ENCODE results near the gene EIF2B5. TPM values are rescaled to one million over a fixed set of nuclear protein-coding genes. Genes with fewer than 3 reads are reported as not detected.
A peak's percentile ranks its signal among the peaks of the same experiment; 100 is the strongest.

EIF2B5 gene
- total and polyA plus RNA-seq, 2 donors (not counting 1 experiment from before 2014, with no cell fraction given): 73.2 to 83.8 TPM

- Histone ChIP-seq H3K27me3 (replicated peaks in 1 of 4; ENCODE audit: control extremely low read depth in 1 of 4, control insufficient read depth in 3 of 4, insufficient read depth in 4 of 4, low read length in 3 of 4) (no peaks in the 10 kb centered on the region), H3K4me1 (ENCODE audit: control insufficient read depth in 2 of 2, insufficient read depth in 2 of 2, low read length in 2 of 2) (peaks cover 23 to 34% of the 10 kb centered on the region in 2 donors), H3K4me3 (ENCODE audit: control extremely low read depth in 1 of 5, extremely low read depth in 1 of 5, insufficient read depth in 1 of 5, low read depth in 2 of 5, low read length in 4 of 5) (no peak overlapping the region), H3K79me2 (ENCODE audit: control insufficient read depth, insufficient read depth, low read length) (peaks cover 42% of the 10 kb centered on the region), H3K36me3 (replicated peaks in 1 of 2; ENCODE audit: control extremely low read depth in 1 of 2, control insufficient read depth in 1 of 2, extremely low read depth in 1 of 2, insufficient read depth in 2 of 2, low read length in 1 of 2) (peaks cover 4 to 43% of the 10 kb centered on the region in 2 experiments), H2AFZ (ENCODE audit: insufficient read depth, low read depth, low read length, poor library complexity, severe bottlenecking) (no peak overlapping the region), H3K4me2 (replicated peaks; ENCODE audit: low read depth, low read length, poor library complexity, severe bottlenecking) (peak overlapping the region; percentile 88), H4K20me1 (ENCODE audit: control insufficient read depth, insufficient read depth, low read length, poor library complexity, severe bottlenecking) (peaks cover 15% of the 10 kb centered on the region), H3K9ac (ENCODE audit: low read length) (no peak overlapping the region), H3K9me3 (ENCODE audit: control extremely low read depth in 1 of 3, control insufficient read depth in 2 of 3, insufficient read depth in 1 of 3, low read length in 2 of 3) (no peaks in the 10 kb centered on the region), H3K27ac (ENCODE audit: low read length in 2 of 2) (no peak overlapping the region)
- peaks cover 37% of the 10 kb centered on the region for H3K4me1 Mint-ChIP-seq
- intact Hi-C loops (cut with micrococcal nuclease): no loop called here
- CTCF ChIA-PET: interaction anchor here (0.9 to 1.7 kb wide), 3 partner anchors 26 to 73 kb away, joined by 3 to 4 read pairs (median 3); partner anchors contain the start of gene EEF1AKMT4
- no peak overlapping the region for H3K27ac Mint-ChIP-seq
- POLR2A ChIA-PET: interaction anchor here (1.6 kb wide), 1 partner anchor 9 kb away, joined by 3 read pairs; the partner anchor contains the start of gene ABCF3
- ATAC-seq (ENCODE audit: low read depth) (no peak), DNase-seq (no peak)
- H3K27me3 Mint-ChIP-seq: no peaks in the 10 kb centered on the region
- H3K9me3 Mint-ChIP-seq (ENCODE audit: insufficient read depth): no peaks in the 10 kb centered on the region
- TF ChIP-seq EZH2 (IDR thresholded peaks at IDR 0.05; ENCODE audit: borderline replicate concordance, insufficient read depth, low read depth, low read length, poor library complexity, severe bottlenecking) (no peak), CTCF (IDR thresholded peaks at IDR 0.05) (no peak)
- H3K4me3 Mint-ChIP-seq: peak overlapping the region; percentile 93
- 82% methylated on average over 17 of the region's 19 CpGs for WGBS (ENCODE audit: insufficient coverage)
Measured at GRCh38 chr3:184176377-184177330, 41.5 kb downstream of the EIF2B5 start.

GRCh38 chr3:184177331-184177731 lies 42.2 kb downstream of the EIF2B5 start:
- Mint-ChIP-seq H3K4me3 (peak overlapping the region; percentile 93), H3K27ac (no peak overlapping the region), H3K9me3 (ENCODE audit: insufficient read depth) (no peaks in the 10 kb centered on the region), H3K4me1 (peaks cover 37% of the 10 kb centered on the region), H3K27me3 (no peaks in the 10 kb centered on the region)
- POLR2A ChIA-PET: interaction anchor here (1.6 kb wide), 1 partner anchor 8 kb away, joined by 3 read pairs; the partner anchor contains the start of gene ABCF3
- intact Hi-C loops (cut with micrococcal nuclease): no loop called here
- peaks cover 6 to 50% of the 10 kb centered on the region in 2 experiments for H3K36me3 ChIP-seq (replicated peaks in 1 of 2; ENCODE audit: control extremely low read depth in 1 of 2, control insufficient read depth in 1 of 2, extremely low read depth in 1 of 2, insufficient read depth in 2 of 2, low read length in 1 of 2)
- ATAC-seq (ENCODE audit: low read depth) (no peak), DNase-seq (no peak)
- peaks cover 23 to 34% of the 10 kb centered on the region in 2 donors for H3K4me1 ChIP-seq (ENCODE audit: control insufficient read depth in 2 of 2, insufficient read depth in 2 of 2, low read length in 2 of 2)
- no peaks in the 10 kb centered on the region for H3K27me3 ChIP-seq (replicated peaks in 1 of 4; ENCODE audit: control extremely low read depth in 1 of 4, control insufficient read depth in 3 of 4, insufficient read depth in 4 of 4, low read length in 3 of 4)
- no peak overlapping the region for H2AFZ ChIP-seq (ENCODE audit: insufficient read depth, low read depth, low read length, poor library complexity, severe bottlenecking)
- no peak overlapping the region for H3K9ac ChIP-seq (ENCODE audit: low read length)
- H3K4me3 ChIP-seq (ENCODE audit: control extremely low read depth in 1 of 5, extremely low read depth in 1 of 5, insufficient read depth in 1 of 5, low read depth in 2 of 5, low read length in 4 of 5): no peak overlapping the region
- TF ChIP-seq CTCF (IDR thresholded peaks at IDR 0.05): no peak
- TF ChIP-seq EZH2 (IDR thresholded peaks at IDR 0.05; ENCODE audit: borderline replicate concordance, insufficient read depth, low read depth, low read length, poor library complexity, severe bottlenecking): no peak
- H3K79me2 ChIP-seq (ENCODE audit: control insufficient read depth, insufficient read depth, low read length): peaks cover 42% of the 10 kb centered on the region
- H3K27ac ChIP-seq (ENCODE audit: low read length in 2 of 2): no peak overlapping the region
- 7% methylated on average over 2 of the region's 4 CpGs for WGBS (ENCODE audit: insufficient coverage)
- CTCF ChIA-PET: interaction anchor here (0.9 to 1.2 kb wide), 2 partner anchors 26 to 50 kb away, joined by 3 read pairs; no protein-coding TSS in a partner anchor
- H3K4me2 ChIP-seq (replicated peaks; ENCODE audit: low read depth, low read length, poor library complexity, severe bottlenecking): no peak overlapping the region
- H4K20me1 ChIP-seq (ENCODE audit: control insufficient read depth, insufficient read depth, low read length, poor library complexity, severe bottlenecking): peaks cover 15% of the 10 kb centered on the region
- H3K9me3 ChIP-seq (ENCODE audit: control extremely low read depth in 1 of 3, control insufficient read depth in 2 of 3, insufficient read depth in 1 of 3, low read length in 2 of 3): no peaks in the 10 kb centered on the region

Data from B cell (primary cell).